ENCODE measurements around the gene LPP. TPM values are rescaled to one million over a fixed set of nuclear protein-coding genes. Genes with fewer than 3 reads are reported as not detected.

Gene LPP
- polyA plus RNA-seq, 2 of the 4 experiments (the other 2 are of a cell fraction) = 11.0 to 30.8 TPM

GRCh38 chr3:188905547-188905946, 751.6 kb downstream of the LPP start (continued):
- TF ChIP-seq NFE2L2 (conservative IDR thresholded peaks at IDR 0.05; ENCODE audit: low read length) = no peak

- POLR2A ChIA-PET = no interaction called here
- H3K9me3 ChIP-seq = no peaks in the 10 kb centered on the region
- DNase-seq (ENCODE audit: low read depth in 1 of 2, low spot score in 1 of 2) = no peak
- TF ChIP-seq CBX2 (IDR thresholded peaks at IDR 0.05; ENCODE audit: borderline replicate concordance, low read depth) = no peak
- TF ChIP-seq CHD4 (IDR thresholded peaks at IDR 0.05; ENCODE audit: borderline replicate concordance) = no peak
- no peak for TF ChIP-seq HOXB13 (CRISPR knock-in tag; IDR thresholded peaks at IDR 0.05; ENCODE audit: low read depth)
- TF ChIP-seq KDM1A (IDR thresholded peaks at IDR 0.05; ENCODE audit: low read depth) = no peak
- TF ChIP-seq CTCF (IDR thresholded peaks at IDR 0.05) = no peak
- TF ChIP-seq ELK1 (IDR thresholded peaks at IDR 0.05; ENCODE audit: low read depth, low read length) = no peak
- no peak for TF ChIP-seq MAFK (IDR thresholded peaks at IDR 0.05; ENCODE audit: partially characterized antibody)
- TF ChIP-seq ZFP36 (IDR thresholded peaks at IDR 0.05; ENCODE audit: borderline replicate concordance, partially characterized antibody) = no peak
- no peak for TF ChIP-seq HMGXB4 (CRISPR knock-in tag; IDR thresholded peaks at IDR 0.05; ENCODE audit: borderline replicate concordance)
- no peak for TF ChIP-seq E2F6 (IDR thresholded peaks at IDR 0.05; ENCODE audit: borderline replicate concordance, low read depth)
- TF ChIP-seq CHD2 (IDR thresholded peaks at IDR 0.05; ENCODE audit: low read length, partially characterized antibody) = no peak
- TF ChIP-seq ZSCAN20 (CRISPR knock-in tag; IDR thresholded peaks at IDR 0.05) = no peak
- no peak for TF ChIP-seq EP300 (IDR thresholded peaks at IDR 0.05)
- TF ChIP-seq KDM5A (IDR thresholded peaks at IDR 0.05) = no peak
- no peak for TF ChIP-seq RCOR1 (IDR thresholded peaks at IDR 0.05; ENCODE audit: low read depth, low read length)
- TF ChIP-seq MAZ (IDR thresholded peaks at IDR 0.05; ENCODE audit: borderline replicate concordance, low read depth, low read length) = no peak
- TF ChIP-seq NFE2L2 (conservative IDR thresholded peaks at IDR 0.05; ENCODE audit: low read length) = no peak
- no peak for TF ChIP-seq TP53 (CRISPR knock-in tag; IDR thresholded peaks at IDR 0.05)
- no peak for TF ChIP-seq EHMT2 (IDR thresholded peaks at IDR 0.05; ENCODE audit: low read depth)
- no peak for TF ChIP-seq MAX (IDR thresholded peaks at IDR 0.05)
- WGBS (ENCODE audit: missing lambda C conversion rate) = 89% methylated on average over 7 of the region's 7 CpGs
- no peak for ATAC-seq
- CTCF ChIA-PET = no interaction called here
- H3K4me1 ChIP-seq = peaks cover 2% of the 10 kb centered on the region; the same call in 1 of the 3 replicates
- no peak overlapping the region for H3K27ac ChIP-seq
- no peak overlapping the region for H3K4me2 ChIP-seq
- no peak for FAIRE-seq
- H3K4me3 ChIP-seq = no peak overlapping the region
Observed at GRCh38 chr3:188906236-188906635, 752.3 kb downstream of the LPP start.
